Astrocyte of the spinal cord (primary cell): ENCODE results near the gene FHIT.

Experiments
- DNase-seq: peaks from one replicate; pipeline ENCODE4 v3.0.0; 2011; ENCODE audit warnings: low read depth, low spot score
- H3K4me3 ChIP-seq: 2 replicates; pipeline ENCODE4 v1.5.1; 2011; ENCODE audit warnings: low read depth, mild to moderate bottlenecking, low read length, moderate library complexity
- in situ Hi-C: cut with HindIII; loops from 2 replicates; pipeline ENCODE4 v1.10.0; 2017; ENCODE audit warnings: low sequenced_read_pairs
- TF ChIP-seq, protein P1 (sequence below): IDR thresholded peaks from 2 replicates; pipeline ENCODE4 v1.5.1; 2012; ENCODE audit warnings: low read depth, mild to moderate bottlenecking, low read length, inconsistent platforms

The FHIT gene

DNA sequence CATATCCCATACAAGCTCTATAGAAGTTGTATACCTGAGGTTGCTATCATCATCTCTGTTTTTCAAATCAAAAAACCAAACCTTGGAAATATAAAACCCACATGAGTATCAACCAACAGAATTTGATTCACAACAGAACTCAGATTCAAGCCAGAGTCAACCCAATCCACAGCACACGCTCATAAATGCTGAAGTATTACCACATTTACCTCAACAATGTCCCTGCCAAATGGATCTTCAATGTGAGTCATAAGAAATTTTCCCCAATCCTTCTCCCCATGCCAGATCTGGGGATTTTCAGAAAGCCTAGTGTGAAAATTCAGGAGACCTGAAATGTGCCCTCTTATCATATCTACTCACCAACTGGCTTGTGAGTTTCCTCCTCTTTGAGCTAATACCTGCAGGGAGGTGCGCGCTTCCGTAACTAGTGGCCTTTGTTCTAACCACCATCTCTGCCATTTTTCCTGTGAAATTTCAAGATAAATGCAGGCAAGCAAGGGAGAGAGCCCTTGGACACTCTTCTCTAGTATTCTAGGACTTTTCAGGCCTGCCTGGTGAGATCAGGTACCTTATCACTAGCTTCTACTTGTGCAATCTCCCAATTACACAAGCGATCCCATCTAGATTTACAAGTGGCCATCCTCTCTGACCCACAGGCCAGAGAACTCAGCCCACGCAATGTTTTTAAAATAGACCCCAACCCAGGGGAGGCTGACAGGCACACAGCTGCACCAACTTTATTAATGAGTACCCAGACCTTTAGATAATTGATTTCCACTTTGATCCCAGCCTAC is 1124.5 kb downstream of the FHIT start:
- H3K4me3 ChIP-seq: no peak overlapping the region
- TF ChIP-seq, protein P1, sequence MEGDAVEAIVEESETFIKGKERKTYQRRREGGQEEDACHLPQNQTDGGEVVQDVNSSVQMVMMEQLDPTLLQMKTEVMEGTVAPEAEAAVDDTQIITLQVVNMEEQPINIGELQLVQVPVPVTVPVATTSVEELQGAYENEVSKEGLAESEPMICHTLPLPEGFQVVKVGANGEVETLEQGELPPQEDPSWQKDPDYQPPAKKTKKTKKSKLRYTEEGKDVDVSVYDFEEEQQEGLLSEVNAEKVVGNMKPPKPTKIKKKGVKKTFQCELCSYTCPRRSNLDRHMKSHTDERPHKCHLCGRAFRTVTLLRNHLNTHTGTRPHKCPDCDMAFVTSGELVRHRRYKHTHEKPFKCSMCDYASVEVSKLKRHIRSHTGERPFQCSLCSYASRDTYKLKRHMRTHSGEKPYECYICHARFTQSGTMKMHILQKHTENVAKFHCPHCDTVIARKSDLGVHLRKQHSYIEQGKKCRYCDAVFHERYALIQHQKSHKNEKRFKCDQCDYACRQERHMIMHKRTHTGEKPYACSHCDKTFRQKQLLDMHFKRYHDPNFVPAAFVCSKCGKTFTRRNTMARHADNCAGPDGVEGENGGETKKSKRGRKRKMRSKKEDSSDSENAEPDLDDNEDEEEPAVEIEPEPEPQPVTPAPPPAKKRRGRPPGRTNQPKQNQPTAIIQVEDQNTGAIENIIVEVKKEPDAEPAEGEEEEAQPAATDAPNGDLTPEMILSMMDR: no peak
- no peak for DNase-seq
- in situ Hi-C loops: no loop called here

DNA sequence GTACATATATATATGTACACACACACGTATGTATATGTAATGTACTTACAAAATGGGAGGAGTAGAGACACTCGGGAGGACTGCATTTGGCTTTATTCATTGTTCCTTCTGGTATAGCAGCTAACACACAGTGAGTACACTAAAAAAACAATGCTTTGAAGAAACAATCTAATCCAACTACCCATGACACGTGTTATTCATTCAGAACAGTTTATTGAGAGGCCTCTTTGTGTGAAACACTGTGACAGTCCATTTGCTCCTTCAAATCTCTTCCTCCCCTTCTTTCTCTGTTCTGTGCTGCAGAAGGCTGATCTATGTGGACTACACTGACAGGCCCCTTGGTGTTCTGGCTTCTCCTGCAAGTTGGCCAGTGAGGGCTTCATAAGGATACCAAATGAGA is 1125.6 kb downstream of the FHIT start:
- TF ChIP-seq, protein P1: no peak
- H3K4me3 ChIP-seq: no peak overlapping the region
- in situ Hi-C loops: no loop called here
- DNase-seq: no peak

DNA sequence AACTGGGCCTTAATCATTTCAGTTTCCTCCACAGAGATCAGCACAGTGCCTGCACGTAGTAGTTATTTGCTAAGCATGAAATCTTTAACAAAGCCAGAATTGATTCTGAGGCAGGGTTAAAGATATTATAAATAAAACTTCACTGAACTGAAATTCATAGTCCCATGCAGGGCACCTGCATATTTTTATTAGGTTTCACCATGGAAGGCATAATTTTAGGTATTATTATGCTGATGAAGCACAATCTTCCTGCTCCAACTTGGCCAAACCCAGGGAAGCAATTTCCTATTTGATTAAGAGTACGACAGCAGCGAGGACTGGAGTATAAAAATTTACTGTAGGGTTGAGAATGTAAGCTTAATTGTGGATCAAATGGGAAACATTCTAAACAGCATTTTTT is 1131.0 kb downstream of the FHIT start:
- TF ChIP-seq, protein P1: no peak
- DNase-seq: no peak
- H3K4me3 ChIP-seq: no peak overlapping the region
- in situ Hi-C loops: no loop called here

DNA sequence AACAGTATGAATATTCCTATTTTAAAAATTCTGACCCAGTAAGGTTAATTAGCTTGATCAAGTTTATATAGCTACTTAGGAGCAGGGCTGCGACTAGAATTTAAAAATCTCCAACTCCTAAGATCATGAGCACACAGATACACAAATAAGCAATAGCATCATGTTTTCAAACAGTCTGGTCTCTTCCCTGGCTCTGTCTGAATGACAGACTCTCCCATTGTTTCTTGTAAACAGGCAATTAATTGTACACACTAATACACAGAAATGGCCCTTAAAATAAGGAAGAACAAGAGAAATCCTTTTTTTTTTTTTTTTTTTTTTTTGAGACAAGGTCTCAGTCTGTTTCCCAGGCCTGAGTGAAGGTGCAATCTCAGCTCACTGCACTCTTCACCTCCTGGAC is 1137.1 kb downstream of the FHIT start:
- DNase-seq: no peak
- in situ Hi-C loops: no loop called here
- TF ChIP-seq, protein P1: no peak
- H3K4me3 ChIP-seq: no peak overlapping the region

DNA sequence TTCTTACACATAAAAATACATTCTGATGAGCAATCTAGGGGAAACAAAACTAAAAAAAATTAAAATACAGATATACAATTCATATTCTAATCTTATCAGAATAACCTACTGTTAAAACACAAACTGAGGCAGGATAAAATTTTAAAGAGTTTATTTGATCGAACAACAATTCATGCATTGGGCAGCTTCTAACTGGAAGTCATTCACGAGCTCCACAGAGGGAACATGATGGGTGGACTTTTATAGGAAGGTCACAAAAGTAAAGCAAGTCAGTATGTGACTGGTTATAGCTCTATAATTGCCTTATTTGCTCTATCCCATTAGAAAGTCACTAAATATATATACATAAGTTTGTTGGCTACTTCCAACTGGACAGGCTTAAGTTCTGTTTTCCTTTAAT is 1144.0 kb downstream of the FHIT start:
- TF ChIP-seq, protein P1: no peak
- DNase-seq: no peak
- in situ Hi-C loops: no loop called here
- no peak overlapping the region for H3K4me3 ChIP-seq

DNA sequence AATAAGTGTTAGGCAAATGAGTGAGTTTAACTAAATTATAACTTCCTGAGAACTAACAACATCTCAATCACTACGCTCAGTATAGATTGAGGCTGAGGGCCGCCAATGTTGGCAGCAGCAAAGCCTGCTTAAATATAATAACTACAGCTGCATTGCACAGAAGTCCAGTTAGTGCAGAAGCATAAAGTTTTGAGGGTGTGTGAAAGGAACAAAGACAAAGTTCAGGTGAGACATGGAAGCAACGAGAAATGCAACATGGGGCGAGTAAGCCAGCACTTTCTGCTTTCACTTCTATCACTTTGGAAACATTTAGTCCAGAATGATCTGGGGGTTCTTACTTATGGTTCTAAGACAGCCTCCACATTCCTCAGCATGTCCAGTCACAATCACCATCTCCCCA is 1149.1 kb downstream of the FHIT start:
- in situ Hi-C loops: no loop called here
- no peak for DNase-seq
- no peak overlapping the region for H3K4me3 ChIP-seq
- TF ChIP-seq, protein P1: no peak
